HG03039 (cell line): ENCODE measurements around the gene KMT2B.
"Not testable (repeated sequence)": the region's sequence is repeated elsewhere in the genome, so short reads cannot be mapped to it uniquely, and the experiment has no call there.

Source experiments
- ATAC-seq: cut with Tn5 transposase; IDR thresholded peaks from one replicate; pipeline ENCODE4 v1.9.1; 2021; ENCODE audit warnings: mild to moderate bottlenecking, moderate library complexity; ENCODE audit not compliant: unreplicated experiment

KMT2B gene

DNA sequence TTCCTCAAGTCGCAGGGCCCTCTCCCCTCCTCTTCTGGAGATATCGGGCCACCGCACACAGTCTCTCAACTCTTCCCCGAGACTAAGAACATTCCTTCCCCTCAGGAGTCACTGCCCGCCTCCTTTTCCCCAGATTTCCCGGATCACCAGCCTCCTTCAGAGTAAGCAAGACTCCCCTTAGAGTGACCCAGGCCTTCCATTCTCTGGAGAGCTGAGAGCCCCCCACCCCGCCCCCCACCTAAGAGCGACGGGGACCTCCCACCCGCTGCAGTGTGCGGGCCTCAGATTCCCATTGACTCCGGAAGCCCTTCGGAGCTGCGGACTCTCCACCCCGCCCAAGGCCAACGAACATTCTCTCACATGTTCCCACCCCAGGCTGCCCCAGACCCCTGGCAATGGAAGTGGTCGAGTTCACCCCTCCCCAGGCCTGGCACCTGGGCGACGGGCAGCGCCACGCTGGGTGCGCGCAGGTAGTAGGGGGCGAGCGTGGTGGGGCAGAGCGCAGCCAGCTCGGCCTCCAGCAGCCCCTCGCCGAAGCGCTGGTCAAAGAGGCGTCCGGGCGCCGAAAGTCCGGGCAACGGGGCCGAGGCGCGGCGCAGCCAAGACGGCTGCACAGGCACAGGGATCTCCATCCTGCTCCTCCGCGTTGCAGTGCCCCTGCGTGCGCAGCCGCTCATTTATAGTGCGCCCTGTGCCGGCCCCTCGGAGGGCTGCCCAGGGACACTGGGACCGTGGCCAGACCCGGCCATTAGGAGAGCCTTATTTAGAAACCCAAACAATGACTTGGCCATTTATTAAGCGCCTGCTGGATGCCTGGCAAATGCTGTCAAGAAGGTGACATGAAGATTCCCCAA, 38.8 kb downstream of the KMT2B start, which contains the start of gene HSPB6:
Gene HSPB6 (minus strand): TSS at position 653 of the 854 bp plus-strand sequence. CDS start 21 bp downstream, at position 632.
- ATAC-seq = no peak

DNA sequence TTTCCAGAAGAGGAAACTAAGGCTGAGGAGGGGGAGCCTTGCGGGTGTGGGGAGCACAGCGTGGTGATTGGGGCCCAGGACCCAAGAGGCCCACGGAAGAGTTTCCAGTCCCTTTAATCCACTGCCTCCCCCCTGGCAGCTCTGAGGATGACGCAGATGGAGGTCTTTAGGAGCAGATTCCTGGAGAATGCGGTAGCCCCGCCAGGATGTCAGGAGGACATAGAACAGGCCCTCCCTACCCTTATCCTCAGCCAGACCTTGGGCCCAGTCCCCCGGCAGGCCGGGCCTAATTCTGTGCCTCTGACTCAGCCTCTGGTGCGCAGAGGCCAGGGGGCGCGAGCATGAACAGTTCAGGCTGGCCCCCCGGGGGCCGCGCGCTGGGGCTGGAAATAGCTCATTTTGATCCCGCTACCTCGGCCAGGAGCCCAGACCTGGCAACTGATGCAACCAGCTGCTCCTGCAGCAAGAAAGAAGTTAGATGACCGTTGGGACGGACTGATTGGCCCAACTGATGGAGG, 39.5 kb downstream of the KMT2B start:
- no peak for ATAC-seq

DNA sequence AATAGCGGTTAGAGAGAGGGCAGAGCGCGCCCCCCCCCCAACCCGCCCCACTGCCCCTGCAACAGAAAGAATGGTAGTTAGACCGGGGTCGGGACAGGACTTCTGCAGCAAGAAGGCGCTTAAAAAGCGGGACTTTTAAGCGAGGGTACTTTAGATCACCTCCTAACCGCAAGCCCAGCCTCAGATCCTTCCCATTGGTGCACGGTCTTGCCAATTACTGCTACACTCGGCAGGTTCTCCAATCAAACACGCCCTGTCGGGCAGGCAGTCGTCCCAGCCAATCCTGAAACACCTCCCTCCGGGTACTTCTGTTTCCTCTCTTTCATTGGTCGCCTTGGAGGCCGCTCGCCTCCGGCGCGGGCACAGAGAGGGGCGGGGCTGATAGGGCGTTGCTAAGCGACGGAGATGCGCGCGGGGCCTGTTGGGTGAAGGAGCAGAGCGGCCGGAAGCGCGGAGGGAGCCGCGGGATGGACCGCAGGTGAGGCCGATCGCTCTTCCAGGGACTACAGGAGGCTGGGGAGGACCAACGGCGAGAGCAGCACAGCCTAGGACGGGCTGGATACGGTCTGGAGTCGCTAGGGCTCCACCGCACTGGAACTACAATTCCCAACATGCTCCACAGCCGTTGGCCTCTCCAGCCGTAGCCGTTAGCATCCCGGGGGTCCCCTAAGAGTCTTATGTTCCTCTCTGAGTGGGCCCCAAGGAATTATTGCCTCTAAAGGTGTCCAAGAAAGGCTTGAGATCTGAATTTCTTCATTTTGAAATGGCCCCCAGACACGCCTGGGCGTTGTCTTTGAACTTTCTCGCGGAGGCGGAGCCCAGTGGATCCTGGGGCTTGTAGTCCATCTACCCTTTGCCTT, 40.2 kb downstream of the KMT2B start, which contains the start of gene PROSER3:
Gene PROSER3 (plus strand): TSS at position 428 of the 860 bp plus-strand sequence. CDS start 40 bp downstream, at position 468.
- peak; percentile 89 for ATAC-seq

DNA sequence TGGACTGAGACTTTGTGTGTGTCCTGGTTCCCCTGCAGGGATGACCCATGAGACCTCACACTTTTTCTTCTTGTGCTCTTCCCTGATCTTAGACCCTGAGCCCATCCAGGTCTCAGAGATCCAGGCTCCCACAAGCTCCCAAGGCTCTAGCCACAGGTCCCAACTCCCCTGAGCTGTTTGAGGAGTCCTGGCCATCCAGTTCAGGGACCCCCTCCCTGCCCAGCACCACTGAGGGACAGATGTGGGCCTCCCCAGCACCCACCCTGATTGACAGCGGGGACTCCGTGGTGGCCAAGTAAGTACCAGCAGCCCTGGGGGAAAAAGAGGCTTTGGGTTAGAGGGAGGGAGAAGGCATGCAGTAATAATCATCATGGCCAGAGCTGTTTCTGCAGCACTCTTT, 41.9 kb downstream of the KMT2B start:
- ATAC-seq = no peak

DNA sequence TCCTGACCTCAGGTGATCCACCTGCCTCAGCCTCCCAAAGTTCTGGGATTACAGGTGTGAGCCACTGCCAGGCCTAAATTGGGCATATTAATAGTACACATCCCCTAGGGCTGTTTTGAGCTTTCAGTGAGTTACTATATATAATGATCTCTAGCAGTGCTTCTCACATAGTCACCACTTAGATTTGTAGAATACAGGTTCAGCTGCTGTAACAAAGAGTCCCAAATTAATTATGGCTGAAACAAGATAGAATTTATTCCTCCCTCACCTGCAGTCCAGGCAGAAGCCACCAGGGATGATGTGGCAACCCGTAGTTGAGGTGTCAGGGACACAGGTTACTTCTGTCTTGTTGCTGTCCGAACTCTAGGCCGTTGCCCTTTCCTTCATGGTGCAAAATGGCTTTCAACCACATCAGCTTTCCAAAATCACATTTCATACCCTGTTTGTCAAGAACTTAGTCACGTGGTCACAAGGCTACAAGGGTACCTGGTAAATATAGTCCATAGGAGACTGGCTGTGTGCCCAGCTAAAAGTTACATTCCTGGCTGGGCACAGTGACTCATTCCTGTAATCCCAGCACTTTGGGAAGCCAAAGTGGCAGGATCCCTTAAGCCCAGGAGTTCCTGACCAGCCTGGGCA, 43.0 kb downstream of the KMT2B start:
- no peak for ATAC-seq

DNA sequence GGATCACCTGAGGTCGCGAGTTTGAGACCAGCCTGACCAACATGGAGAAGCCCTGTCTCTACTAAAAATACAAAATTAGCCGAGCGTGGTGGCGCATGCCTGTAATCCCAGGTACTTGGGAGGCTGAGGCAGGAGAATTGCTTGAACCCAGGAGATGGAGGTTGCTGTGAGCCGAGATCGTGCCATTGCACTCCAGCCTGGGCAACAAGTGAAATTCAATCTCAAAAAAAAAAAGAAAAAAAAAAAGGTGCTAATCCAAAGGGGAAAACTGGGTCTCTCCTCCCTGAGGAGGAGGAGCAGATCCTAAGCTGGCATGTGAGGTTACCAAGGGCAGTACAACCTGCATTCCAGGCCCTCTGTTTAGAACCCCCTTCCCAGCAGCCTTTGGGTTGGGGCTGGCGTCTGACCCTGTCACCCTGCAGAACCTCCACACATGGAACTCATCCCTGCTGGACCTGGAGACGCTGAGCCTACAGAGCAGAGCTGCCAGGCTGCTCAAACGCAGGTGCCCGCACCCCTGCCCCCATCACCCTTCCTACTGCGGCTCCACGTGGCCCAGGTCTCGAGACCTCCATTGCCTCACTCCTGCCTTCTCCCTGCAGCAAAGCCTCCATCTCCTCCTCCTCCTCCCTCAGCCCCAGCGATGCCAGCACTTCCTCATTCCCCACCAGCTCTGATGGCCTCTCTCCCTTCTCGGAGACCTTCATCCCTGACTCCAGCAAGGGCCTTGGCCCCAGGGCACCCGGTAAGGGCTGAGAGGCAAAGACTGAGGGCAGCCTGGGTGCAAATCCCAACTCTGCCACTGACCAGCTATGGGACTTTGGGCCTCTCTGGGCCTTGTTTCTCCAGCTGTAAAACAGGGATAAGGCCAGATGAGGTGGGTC, 46.9 kb downstream of the KMT2B start:
- ATAC-seq = no peak

DNA sequence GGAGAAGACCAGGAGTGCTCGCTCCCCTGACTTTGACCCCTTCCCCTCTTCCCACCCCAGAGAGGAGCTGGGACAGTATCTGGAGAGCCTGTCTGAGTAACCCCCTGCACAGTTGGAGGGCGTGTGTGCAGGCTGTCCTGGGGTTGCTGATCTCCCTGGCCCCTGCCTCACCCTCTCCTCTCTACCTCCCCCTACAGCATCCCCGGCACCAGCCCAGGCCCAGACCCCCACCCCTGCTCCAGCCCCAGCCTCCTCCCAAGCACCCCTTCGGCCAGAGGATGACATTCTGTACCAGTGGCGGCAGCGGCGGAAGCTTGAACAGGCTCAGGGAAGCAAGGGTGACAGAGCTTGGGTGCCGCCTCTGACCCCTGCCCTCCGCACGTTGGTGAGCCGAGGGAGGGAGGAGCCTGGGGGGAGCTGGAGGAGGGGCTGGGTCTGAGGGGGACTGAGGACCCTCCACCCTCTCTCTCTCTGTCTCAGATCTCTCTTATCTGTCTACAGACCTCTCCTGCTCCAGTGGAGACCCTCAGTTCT, 48.8 kb downstream of the KMT2B start:
- ATAC-seq = no peak

DNA sequence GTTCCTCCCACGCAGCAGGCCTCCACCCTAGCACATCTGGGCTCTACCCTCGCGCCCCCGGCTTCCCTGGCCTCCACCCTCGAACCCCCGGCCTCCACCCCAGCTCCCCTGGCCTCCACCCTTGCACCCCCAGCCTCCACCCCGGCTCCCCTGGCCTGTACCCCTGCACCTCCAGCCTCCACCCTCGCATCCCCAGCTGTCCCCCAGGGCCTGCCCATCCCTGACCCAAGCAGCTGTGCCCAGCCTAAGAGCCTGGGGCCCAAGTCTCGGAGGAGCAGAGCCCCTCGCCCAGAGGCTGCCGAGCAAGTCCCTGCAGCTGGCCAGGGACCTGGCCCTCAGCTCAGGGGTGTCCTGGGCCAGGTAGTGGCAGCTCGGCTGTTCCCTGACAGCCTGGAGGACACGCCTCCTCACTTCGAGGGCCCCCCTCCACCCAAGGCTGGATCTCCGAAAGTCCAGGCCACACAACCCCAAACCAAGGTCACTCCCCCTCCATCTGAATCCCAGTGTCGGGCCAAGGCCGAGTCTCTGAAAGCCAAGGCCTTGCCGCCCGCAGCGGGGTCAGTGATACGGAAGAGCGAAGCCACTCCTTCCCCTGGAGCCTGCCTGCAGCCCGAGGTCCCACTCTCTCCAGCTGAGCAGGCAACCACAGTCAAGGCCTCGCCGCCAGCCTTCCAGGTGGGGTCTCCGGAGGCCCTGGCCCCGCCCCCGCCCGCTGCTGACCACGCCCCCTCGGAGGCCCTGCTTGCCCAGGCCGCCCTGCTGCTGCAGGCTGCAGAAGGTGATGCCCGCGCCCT, 49.7 kb downstream of the KMT2B start:
- ATAC-seq = no peak

DNA sequence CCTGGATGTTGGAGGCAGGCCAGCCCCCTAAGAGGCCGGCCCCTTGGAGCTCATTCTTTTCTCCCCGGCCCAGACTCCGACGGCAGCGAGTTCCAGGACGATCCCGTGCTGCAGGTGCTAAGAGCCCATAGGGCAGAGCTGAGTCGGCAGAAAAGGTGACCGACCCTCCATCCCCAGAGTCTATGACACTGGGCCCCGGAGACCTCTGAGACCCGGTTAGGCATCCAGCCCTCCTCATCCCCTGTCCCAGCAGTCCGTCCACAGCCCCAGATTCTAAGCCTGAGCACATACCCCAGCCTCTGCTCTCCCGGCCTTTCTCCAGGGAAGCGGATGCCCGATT, 50.2 kb downstream of the KMT2B start:
- ATAC-seq = no peak

DNA sequence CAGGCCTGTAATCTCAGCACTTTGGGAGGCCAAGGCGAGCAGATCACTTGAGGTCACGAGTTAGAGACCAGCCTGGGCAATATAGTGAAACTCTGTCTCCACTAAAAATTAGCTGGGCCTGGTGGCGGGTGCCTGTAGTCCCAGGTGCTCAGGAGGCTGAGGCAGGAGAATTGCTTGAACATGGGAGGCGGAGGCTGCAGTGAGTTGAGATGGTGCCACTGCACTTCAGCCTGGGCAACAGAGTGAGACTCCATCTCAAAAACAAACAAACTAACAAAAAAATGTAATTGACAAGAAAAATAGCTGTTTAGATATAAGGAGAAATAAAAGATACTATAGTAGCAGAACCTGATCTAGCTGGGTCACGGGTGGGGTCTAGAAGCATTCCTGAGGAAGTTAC, 54.6 kb downstream of the KMT2B start:
- ATAC-seq = not testable (repeated sequence)

DNA sequence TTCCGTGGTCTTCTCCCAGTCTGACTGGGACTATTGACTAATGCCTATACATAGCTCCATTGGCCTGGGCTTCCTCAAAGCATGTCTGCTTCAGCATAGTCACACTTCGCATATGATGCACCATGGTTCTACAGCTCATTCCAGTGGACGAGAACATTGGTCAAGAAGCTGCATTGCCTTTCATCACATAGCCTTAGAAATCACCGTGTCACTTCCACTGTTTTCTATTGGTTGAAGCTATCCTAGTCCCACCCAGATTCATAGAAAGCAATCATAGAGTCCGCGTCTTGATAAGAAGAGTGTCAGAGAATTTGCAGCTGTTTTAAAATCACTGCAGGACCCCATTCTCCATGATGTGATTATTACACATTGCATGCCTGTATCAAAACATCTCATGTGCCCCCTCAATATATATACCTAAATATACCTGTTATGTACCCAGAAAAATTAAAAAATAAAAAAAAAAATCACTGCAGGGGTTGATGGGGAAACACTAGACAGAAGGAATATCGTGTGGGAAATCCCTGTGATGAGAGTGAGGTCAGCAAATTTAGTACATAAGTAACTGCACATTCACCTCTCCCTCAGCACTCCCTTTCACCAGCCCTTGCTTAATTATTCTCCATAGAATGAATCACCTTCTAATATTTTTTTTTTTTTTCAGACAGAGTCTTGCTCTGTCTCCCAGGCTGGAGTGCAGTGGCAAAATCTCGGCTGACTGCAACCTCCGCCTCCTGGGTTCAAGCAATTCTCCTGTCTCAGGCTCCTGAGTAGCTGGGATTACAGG, 55.4 kb downstream of the KMT2B start:
- ATAC-seq = no peak

DNA sequence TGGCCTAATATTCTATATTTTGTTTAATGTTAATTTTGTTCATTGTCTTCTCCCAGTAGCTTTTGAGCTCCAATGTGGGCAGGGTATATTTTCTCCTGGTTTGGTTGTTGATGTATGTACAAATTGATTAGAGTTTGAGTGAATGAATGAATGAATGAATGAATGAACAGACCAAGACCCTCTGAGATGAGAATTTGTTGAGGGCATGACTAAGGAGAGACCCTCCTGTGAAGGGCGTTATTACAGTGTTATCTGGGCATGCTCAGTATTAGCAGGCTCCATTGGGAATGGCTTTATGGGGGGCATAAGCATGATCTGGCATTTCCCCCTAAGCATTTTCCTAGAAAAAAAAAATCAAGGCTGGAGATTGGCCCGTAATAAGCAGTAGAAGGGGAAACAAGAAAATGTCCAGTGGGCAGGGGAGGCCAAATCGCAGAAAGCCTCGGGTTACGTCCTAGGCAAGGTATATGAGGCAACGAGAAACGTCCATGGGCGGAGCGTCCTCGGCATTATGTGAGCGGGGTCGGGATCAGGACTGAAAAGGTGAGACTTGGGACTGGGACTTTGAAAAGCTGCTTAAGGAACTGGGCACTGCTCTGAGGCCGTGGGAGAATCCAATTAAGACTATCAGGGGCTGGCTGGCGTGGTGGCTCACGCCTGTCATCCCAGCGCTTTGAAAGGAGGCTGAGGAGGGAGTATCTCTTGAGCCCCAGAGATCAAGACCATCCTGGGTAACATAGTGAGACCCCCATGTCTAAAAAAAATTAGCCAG, 56.7 kb downstream of the KMT2B start:
- no peak for ATAC-seq

DNA sequence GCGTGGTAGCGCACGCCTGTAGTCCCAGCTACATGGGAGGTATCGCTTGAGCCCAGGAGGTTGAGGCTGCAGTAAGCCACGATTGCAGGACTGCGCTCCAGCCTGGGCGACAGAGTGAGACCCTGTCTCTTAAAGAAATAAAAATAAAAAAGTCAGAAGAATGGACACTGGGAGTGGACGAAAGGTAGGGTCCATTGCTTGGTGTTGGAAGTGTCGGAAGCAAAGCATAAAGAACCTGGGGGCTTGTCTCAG, 57.2 kb downstream of the KMT2B start:
- ATAC-seq = no peak

DNA sequence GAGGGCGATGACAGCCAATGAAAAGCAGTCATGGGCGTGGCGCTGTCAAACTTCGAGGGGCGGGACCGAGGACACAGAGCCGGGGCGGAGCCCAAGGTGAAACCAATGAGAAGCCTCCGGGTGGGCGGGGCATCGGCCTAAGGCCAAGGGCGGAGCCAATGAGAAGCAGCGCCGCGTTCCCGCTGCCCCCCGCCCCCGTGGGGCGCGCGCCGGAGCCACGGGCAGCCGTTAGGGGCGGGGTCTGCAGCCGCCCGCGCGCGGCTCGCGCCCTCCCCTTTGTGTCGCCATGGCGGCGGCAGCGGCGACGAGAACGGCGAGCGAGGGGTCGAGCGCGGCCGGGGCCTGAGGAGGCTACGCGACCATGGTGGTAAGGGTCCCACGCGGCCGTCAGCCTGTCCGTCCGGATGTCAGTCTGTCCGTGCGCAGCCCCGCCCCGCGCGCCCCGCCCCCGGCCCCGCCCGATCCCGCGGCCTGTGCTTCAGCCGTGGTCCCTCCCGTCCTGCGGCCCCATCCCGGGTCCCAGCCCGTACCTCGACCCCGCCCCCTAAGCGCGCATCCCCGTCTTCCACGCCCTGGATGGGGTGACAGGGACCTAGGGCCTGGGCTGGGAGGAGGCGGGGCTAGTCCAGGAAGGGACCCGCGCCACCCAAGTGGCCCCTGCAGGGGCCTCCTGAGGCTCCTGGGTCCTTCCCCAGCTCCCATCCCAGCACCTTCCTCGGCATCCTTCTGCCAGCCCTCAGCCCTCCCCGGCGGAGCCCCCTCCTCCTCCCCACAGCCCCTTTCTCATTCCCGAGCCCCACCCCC, 57.7 kb downstream of the KMT2B start, which contains the start of gene ARHGAP33:
Gene ARHGAP33 (plus strand): TSS at position 267 of the 804 bp plus-strand sequence. CDS start 95 bp downstream, at position 362.
- ATAC-seq = peak; percentile 87

DNA sequence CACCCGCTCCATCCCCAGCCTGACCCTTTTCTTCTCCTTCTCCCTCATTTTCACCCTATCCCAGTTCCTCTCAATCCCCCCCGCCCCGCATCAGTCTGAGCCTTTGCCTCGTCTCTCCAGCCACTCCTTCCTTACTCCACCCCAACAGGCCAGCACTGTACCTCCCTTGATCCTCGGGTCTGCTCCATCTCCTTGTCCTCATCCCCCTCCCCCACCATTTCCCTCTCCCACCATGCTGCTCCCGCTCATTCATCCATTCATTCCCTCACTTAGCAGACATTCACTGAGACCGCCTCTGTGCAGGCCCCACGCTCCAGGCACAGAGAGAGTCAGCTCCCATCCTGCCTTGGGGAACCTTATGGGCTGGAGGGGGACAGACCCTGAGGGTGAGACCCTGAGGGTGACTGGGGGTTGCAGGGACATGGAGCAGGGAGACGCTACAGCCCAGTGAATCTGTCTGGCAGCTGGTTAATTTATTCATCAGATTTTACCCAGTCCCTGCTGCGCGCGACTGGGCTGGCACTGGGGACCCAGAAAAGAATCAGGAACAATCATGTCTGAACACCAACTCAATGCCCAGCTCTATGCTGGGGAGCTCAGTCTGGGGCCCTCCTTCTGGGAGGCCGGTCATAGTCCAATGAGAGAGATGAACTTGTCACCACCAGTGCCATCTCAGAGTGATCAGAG, 58.4 kb downstream of the KMT2B start:
- no peak for ATAC-seq
